HL-60/S4 treated with retinoic acid at 250 ng/mL for 4 days and 3 days (cell line): ENCODE results near the gene ASIC4.

Source experiments
- in situ Hi-C: fragments of 300-500 bp; cut with MboI; formaldehyde crosslinking; loops from 2 replicates; pipeline ENCODE4 v1.7.0; 2022; ENCODE audit warnings: low sequenced_read_pairs

The ASIC4 gene

DNA sequence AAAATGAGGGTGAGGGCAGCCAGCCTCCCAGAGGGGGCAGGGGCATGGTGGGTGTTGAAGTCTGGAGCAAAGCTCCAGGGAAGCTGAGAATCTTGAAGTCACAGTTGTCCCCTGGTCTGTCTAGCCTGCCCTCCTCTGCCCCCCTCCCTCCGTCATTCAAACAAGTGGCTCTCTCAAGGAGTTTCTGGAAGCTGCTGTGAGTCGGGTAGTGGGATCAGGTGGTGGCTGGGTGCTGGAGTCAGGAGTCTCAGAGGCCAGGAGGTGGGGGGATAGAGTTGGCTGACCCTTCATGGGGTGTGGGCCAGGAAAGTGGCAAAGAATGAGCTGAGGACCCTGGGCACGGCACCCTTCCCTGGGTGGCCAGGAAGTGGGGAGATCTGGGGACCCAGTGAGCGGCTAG lies 495 bp upstream of the ASIC4 start:
- in situ Hi-C loops = no loop called here

DNA sequence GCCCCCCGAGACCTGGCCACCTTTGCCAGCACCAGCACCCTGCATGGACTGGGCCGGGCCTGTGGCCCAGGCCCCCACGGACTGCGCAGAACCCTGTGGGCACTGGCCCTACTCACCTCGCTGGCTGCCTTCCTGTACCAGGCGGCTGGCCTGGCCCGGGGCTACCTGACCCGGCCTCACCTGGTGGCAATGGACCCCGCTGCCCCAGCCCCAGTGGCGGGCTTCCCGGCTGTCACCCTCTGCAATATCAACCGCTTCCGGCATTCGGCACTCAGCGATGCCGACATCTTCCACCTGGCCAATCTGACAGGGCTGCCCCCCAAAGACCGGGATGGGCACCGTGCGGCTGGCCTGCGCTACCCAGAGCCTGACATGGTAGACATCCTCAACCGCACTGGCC lies 554 bp downstream of the ASIC4 start:
- in situ Hi-C loops = no loop called here

DNA sequence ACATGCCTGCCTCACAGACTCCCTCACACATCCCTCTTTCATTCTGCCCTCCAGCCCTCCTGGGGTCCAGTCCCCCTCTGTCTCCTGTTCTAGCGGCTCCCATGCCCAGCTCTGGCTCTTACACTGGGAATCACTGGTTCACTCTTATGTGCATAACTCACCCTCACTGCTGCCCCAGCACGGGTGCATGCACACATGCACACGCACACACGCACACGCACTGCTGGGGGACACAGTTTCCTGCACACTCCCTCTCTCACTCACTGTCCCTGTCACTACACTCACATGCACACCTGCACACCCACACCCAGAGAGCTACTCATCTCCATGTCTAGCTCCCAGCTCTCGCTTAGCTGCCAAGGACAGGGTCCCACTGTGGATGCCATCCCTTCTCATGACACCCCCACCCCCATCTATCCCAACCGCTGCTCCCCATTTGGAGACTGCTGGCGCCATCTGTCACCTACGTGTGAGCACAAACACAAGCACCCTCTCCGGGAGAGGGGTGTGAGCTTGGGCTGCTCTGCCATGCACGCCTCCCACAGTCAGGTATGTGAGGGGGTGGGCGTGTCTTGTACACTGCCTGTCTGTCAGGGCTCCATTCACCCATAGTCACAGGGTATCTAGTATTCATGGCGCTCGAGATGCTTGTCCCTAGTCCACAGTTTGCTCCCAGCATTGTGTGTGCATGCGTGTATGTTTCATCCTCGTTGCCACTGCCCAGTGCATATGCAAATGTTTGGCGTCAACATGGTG lies 1.8 kb downstream of the ASIC4 start:
- in situ Hi-C loops = no loop called here

DNA sequence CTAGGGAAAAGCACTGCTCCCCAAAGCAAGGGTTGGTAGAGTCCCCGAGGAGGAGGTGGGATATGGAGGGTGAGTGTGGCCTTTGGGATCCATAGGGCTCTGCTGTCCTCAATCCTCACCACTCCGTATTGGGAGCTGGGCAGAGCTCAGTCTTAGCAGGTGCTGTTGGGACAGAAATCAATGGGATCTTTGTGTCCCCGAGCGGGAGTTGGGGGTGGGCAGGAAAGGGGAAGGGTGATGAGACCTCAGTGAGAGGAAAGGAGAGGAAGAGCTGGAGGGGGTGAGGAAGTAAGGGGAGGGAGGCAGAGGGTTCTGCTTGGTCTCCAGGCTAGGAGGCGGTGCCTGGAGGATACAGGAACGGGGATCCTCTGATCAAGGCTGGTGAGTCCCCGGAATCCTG lies 2.6 kb downstream of the ASIC4 start:
- in situ Hi-C loops = no loop called here

DNA sequence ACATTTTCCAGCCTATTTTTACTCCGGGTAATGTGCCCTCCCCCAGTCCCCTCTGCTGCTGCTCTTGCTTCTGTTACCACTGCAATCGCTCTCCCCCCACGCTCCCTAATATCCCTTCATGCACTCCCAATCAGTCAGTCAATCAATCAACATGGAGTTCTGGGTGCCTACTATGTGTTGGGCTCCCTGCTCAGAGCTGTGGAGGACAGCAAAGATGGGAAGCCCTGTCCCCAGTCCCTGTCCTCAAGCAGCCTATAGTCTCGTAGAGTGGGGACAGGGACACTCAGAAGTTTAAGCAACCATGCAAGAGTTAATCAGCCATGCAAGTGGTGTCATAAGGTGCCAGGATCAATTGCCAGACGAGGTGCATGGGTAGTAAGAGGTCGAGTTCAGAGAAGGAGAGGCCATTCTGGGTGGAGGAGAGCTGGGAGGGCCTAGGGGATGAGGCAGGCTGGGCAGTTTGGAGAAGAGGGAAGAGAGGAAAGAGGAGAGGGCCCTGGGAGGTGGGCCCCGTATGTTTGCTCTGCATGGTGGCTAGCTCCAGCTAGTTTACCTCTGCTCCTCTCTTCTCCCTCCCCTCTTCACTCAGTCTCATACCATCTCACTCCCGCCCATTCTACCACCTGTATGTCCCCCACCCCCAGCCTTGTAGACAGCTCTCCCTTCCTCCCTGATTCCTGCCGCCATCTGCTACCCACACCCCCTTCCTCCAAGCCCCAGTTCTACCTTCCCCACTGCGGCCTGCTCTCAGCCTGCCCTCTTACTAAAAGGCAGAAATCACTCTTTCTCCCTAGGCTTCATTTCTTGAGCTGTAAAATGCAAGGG lies 3.9 kb downstream of the ASIC4 start:
- in situ Hi-C loops = no loop called here

DNA sequence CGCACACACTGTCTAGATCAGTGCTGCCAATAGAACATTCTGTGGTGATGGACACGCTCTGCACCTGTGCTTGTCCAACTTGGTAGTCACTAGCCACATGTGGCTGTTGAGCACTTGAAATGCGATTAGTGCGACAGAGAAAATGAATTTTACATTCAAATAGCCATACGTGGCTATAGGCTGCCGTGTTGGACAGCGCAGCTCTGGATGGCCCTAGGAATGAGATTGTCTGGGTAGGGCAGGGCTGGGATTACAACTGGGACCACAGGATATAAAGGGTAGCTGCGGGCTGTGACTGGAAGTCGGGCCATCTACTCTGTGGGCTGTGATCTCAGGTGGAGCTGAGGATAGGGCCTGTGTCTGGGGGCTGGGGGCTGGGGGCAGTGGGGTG lies 5.2 kb downstream of the ASIC4 start:
- in situ Hi-C loops = no loop called here

DNA sequence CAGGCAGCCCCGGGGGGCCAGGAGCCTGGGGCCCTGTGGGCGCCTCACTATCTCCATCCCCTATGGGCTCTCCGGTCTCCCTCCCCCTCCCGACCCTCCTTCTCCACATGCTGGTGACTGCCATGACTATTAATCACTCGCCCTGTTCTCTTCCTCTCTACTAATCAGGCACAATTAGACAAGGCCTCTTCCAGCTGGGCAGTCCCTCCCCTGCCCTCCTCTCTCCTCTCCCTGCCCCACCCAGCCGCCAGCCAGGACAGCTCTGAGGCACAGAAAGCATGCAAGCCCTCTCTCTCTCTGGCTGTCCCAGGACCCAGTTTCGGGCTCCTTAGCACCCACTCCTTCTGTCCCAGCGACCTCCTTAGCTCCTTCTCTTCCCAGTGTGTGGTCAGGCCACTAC lies 5.8 kb downstream of the ASIC4 start:
- in situ Hi-C loops = no loop called here

DNA sequence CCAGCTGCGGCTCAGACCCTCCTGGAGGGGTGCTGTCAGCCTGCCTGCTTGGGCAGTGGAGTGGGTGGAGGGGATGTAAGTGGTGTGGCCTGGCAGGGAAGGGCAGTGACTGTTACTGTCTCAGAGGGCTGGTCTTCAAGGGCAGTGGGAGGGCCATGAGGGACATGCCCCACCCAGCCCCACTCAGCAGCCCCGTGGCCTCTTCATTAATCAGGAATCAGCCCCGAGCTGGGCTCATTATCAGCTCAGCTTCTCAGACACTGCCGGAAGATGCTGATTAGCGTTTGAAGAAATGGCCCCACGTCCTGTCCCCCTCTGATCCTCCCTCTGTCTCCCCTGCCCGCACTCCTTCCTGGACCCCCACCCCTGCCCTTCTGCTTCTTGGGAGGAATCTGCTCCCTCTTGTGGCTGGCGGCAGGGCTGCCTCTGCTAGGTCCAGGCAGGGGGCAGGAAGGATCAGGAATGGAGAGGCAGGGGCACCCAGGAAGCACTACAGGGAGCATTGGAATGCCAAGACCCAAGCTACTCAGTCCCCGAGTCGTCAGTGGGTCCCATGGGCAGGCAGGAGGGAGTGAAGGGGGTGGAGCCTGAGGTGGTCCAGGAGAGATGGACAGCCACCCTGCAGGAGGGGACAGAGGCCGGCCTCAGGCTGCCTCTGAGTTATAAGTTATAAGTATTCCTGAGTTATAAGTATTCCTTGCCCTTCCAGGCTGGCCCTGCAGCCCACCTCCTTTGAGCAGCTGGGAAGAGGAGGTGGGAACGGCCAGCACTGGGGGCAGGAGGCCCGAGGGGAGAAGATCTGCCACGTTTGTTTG lies 7.0 kb downstream of the ASIC4 start:
- in situ Hi-C loops = no loop called here

DNA sequence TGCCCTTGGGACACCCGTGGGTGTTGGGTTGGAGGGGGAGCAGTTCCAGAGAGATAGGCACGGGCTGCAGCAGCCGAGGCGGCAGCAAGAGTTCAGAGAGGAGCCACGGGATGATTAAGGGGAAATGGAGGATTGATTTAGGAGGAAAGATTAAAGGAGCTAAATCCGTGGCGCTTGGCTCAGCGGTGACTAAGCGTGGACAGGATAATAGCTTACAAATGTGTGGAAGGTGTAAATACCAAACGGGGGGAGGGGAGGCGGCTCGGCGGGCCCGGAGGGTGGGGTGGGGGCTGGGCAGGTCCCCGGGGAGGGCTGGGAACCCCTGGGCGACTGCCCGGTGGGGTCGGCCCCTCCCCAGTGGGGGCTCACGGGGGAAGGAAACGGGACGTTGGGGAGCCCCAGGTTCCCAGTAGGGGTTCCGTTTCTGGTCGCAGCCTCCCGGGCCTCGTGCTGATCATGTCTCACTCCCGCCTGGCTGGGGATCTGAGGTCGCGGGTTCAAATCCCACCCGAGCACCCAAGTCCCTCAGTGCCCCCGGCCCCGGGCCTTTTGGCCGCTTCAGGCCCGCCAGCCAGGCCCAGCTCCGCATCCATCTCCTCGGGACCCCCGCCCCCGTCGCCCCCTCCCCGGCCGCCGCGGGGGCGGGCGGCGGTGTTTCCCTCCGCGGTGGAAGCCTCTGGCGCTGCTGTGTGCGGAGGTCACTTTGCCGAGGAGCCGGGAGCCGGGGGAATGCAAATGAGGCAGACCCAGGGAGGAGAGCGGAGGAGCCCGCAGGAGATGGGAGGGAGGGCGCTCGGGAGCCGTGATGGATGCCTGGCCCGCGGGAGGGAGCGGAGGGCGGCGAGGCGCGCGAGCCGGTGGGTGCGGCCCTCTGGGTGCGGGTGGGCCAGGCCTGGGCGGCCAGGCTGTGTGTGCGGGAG lies 8.1 kb downstream of the ASIC4 start:
- in situ Hi-C loops = no loop called here

DNA sequence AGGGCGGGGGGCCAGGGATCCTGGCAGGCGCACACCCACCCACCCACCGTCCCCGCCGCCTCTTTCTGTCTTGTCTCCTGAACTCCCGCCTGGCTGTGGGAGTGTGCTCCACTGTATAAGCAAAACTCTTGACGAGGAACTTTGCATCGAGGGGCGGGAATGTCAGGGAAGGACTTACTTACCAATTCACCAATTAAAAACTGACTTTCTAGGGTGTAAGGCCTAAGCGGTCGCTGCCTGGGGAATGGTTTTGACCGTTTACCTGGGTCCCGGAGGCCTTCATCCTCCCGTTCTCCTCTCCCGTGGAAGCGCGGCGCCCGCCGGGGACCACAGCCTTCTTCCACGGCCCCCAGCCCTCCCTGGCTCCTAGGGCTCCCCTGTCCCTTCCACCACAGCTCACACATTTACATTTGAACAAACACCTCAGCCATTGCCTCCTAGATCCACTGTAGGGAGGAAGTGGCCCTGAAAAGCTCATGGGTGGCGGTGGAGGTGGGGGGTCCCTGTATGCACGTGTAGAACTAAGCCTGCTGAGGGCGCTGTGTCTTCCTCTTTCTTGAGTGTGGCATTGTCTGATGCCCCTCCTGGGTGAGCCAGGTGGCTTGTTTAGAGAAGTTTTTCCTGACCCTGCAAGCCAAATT lies 8.9 kb downstream of the ASIC4 start:
- in situ Hi-C loops = no loop called here

DNA sequence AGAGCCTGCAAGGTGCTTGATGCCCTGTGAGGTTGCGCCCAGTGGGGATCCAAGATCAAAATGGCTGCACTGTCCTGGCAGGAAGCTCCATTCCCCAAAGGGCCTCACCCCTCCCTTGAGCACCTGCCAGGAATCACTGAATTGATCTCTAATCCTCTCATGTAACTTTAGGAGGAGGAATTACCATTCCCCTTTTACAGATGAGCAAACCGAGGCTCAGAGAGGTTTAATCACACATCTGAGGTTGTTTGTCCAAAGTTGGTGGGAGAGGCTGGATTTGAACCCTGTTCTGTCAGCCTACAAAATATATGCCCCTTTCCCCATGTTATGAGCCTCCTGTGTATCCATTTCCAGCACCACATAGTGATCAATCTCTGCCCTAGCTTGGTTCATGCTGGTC lies 10.5 kb downstream of the ASIC4 start:
- in situ Hi-C loops = no loop called here

DNA sequence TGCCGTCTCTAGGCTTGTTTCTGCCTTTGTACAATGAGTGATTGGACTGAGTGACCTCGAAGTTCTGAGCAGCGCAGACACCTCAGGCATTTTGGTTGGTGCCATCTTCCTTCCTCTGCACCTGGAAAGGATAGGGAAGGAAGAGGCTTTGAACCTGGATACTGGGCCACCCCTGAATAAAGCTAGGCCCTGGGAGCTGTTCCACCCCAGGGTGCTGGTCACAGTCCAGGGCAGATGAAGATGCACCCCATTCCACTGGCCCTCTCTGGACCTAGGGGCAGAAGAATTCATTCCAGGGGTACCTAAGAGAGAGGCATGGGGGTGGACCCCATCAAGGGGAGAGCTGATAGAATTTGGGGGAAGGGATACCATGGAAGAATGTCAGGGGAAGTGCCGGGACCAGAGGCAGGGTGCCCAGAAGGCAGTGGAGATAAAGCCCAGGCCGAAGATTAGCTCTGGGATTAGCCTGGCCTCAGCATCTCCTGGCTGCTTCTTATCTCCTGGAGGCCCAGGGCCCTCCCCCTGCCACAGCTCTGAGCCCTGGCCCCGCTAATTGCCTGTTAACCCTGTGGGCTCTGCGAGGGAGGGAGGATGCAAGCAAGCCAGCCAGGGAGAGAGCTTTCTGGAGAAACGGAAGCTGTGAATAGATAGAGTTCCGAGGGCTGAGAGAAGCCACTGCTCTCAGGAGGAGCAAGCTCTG lies 11.4 kb downstream of the ASIC4 start:
- in situ Hi-C loops = no loop called here

DNA sequence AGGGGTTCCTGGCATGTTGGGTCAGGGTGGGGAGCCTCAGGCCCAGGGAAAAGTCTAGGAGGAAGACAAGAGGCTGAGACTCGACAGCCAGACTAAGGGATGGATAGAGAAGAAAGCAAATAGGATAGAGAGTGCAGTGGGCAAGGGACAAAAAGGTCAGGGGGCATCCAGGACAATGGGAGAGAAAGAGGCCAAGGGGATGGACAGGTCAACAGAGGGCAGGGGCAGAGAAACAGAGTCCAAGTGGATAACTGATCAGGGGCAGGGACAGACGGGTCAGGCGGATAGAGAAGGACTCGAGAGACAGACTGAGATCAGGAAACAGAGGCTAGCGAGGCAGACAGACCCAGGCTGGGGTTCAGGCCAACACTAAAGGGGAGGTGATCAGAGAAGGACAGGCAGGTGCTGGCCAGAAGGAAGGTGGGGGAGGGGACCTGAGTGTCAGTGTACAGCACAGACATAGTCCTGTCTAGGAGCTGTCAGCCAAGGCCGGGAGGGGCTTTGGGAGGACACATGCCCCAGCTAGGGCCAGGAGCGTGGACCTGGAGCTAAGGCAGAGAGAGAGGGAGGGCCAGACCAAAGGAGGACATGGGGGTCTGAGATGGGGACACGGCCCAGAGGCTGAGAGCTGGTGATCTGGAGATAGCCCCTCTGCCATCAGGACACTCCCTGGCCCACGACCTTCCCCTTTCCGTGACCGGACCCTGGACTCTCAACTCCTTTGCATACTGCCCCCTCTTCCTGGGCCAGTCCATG lies 12.2 kb downstream of the ASIC4 start:
- in situ Hi-C loops = no loop called here

DNA sequence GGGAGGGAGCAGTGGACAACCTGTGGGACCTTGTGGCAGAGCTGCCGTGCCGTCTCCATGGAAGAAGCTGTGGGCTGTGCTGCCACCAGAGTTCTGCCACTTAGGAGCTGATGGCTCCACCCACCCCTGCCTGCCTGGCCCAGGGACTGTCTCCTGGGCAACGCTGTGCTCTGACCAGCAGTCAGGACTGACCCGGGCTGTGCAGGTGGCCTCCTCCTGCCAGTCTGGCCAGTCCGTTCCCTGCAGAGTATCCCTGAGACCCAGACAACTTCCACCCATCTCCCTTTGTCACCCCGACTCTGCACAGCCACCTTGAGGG lies 12.8 kb downstream of the ASIC4 start:
- in situ Hi-C loops = no loop called here

DNA sequence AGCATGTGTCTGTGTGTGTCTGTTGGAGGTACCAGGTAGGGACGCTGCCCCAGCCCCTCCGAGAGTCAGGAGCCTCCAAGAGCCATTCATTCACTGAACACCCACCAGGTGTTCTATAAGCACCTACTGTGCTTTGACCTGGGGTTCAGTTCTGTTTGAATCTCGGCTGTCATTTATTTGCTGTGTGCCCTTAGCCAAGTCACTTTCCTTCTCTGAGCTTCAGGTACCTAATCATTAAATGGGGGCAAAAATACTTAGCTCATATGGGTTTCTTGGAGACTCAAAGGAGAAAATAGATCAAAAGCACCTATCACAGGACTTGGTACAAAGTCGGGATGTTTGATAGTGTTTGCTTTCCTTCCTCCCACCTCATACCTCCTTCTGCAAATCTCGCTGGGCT lies 13.2 kb downstream of the ASIC4 start:
- in situ Hi-C loops = no loop called here

DNA sequence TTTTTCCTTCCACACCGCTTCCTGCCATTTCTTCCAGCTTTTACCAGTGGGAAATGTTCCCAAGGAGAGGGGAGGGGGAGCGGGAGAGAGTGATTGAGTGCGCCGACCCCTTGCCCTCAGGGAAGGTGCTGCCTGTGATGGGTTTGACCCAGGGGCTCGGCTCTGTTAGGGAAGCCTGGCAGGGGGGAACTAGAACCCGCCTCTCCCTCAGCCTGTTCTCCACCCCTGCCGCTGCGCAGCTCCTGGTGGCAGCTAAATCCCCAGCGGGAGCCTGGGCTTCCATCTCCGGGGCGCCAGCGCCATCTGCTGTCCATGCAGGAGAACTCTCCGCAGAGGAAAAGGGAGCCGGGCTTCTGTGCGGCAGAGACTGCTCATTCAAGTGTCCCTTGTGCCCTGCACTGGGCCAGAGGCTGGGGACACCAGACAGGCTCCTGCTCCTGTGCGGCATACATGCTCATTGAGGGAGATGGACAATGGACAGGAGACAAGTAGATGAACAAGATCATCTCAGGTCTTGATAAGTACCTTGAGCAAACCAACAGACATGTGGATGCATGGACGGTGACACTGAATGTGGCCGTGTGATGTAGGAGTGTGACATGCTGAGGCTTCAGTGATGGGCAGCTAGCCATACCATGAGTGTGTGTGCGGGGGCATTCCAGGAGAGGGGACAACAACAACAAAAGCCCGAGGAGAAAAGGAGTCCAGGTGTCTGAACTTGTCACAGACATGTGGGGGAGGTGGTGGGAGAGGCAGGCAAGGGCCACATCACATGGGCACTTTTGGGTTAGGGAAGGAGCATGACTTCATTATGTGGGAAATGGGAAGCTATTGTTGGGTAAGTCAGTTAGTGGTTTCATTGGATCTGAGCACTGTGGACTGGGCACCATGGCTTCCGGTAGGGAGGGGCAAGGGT lies 16.0 kb downstream of the ASIC4 start:
- in situ Hi-C loops = no loop called here

DNA sequence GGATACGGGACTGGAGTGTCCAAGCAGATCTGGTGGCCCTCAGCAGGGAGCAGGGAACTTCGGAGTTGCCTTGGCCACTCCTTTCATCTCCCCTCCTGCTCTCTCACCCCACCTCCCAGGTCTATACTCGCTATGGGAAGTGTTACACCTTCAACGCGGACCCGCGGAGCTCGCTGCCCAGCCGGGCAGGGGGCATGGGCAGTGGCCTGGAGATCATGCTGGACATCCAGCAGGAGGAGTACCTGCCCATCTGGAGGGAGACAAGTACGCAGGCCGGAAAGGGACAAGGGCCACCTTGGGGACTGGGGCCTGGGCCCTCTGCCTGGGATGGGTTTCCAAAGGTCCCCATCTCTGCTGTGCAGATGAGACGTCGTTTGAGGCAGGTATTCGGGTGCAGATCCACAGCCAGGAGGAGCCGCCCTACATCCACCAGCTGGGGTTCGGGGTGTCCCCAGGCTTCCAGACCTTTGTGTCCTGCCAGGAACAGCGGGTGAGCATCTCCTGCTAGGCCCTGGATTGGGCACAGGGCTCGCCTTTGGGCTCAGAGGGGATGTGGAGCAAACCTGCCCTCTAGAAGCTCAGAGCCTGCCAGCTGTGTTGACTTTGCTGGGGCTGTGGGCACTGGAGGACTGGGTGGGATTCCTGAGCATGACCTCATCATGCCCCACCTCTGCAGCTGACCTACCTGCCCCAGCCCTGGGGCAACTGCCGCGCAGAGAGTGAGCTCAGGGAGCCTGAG lies 17.5 kb downstream of the ASIC4 start:
- in situ Hi-C loops = no loop called here
